Body of pancreas (tissue), 4 donors: Measurements from ENCODE around the gene WNT11. TPM values are rescaled to one million over a fixed set of nuclear protein-coding genes. Genes with fewer than 3 reads are reported as not detected.

Experiments used
- ATAC-seq: fragments of 150-250 bp; one replicate; pipeline ENCODE4 v1.9.1; 2016
- DNase-seq, 4 donors: peaks; one replicate each; pipeline ENCODE4 v3.0.0-alpha.2; 2019
- H3K27ac ChIP-seq, 4 donors: fragments of 200-600 bp; sonication (generic); 1 replicate in 3 of 4; 2 replicates in 1 of 4; pipeline versions ENCODE4 v1.5.1 to v1.6.1; 2016 to 2019; ENCODE audit warnings: mild to moderate bottlenecking in 1 of 4, mixed read lengths in 1 of 4, moderate library complexity in 1 of 4
- H3K27me3 ChIP-seq, 2 donors: fragments of 200-600 bp; sonication (generic); one replicate each; pipeline ENCODE4 v1.6.0; 2016; ENCODE audit warnings: mild to moderate bottlenecking in 1 of 2
- H3K36me3 ChIP-seq, 2 donors: fragments of 200-600 bp; sonication (generic); replicated peaks in 1 of 2; 2 replicates each; pipeline ENCODE4 v1.5.1; 2016; ENCODE audit warnings: low read depth in 2 of 2; ENCODE audit not compliant: insufficient read depth in 1 of 2
- H3K4me1 ChIP-seq: fragments of 200-600 bp; sonication (generic); one replicate; pipeline ENCODE4 v1.6.0; 2016
- H3K4me3 ChIP-seq, 2 donors: fragments of 200-600 bp; sonication (generic); 1 replicate in 1 of 2; 2 replicates in 1 of 2; pipeline ENCODE4 v1.5.1; 2016 to 2019
- H3K9me3 ChIP-seq, 3 donors: fragments of 200-600 bp; sonication (generic); 1 replicate in 2 of 3; 2 replicates in 1 of 3; pipeline ENCODE4 v1.5.1; 2016
- POLR2A ChIP-seq, 3 donors: fragments of 450-650 bp; IDR thresholded peaks; one replicate each; pipeline ENCODE4 v1.6.1; 2016; ENCODE audit warnings: antibody characterized with exemption in 3 of 3, mild to moderate bottlenecking in 2 of 3
- WGBS, 2 donors: methylation state at CpG; one replicate each; pipeline ENCODE4 v1.1.5; 2017; 5-methylcytosine and 5-hydroxymethylcytosine counted together
- intact Hi-C: fragments of 100-400 bp; cut with DNase I; formaldehyde crosslinking; loops from one replicate; pipeline ENCODE4 v1.15.1; 2023
- total RNA-seq, 2 donors: library from RNA; depleted of rRNA; stranded (reverse); fragments of >200 nt; gene quantifications; one replicate each; pipeline ENCODE4 v1.1.0, GENCODE V29; 2016
- TF ChIP-seq, protein P1 (sequence below), 7 experiments: fragments of 450-650 bp in 4 of 7; fragments of 200-600 bp in 3 of 7; sonication (generic) in 3 of 7; IDR thresholded peaks; one replicate each; pipeline ENCODE4 v1.5.1; 2016 to 2019; ENCODE audit warnings: antibody characterized with exemption in 7 of 7

The WNT11 gene
- total RNA-seq, 2 donors from 2014 or later, result 4.2 to 23.4 TPM

DNA sequence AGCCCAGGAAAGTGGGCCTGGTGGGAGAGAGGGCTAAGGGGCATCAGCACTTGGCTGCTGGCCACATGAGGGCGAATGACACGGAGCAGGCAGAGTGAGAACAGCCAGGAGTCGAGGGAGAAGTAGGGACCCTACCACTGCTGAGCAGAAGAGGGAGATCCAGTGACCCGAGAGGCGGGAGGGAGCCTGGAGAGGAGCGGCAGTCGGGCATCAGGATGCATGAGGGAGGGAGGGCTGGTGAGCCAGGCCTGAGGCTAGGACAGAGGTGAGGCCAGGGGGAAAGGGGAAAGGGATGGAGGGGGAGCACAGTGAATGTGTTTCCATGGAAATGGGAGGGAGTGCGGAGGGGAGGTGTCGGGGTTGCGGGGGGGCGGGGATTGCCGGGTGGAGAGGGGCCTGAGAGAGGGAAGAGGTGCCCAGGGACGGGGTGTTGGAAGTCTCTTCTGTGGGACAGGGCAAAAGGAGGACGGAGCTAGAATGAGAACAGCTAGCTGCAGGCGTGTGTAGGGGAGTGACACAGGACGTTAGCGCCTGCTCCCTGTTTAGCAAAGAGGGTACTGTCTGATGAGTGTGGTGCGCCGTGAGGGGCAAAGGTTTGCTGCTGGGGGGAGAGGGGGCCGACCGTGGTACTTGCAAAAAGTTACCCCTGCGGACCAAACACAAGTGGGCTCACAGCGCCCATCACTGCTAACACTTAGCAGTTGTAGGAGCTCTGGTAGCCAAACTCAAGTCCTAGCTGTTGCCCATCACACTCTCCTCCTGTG lies 37.1 kb upstream of the WNT11 start:
- no peaks in the 10 kb centered on the region for H3K4me1 ChIP-seq
- ATAC-seq (no peak), DNase-seq (no peak)
- no peaks in the 10 kb centered on the region for H3K27me3 ChIP-seq
- intact Hi-C loops, result no loop called here
- TF ChIP-seq, protein P1, sequence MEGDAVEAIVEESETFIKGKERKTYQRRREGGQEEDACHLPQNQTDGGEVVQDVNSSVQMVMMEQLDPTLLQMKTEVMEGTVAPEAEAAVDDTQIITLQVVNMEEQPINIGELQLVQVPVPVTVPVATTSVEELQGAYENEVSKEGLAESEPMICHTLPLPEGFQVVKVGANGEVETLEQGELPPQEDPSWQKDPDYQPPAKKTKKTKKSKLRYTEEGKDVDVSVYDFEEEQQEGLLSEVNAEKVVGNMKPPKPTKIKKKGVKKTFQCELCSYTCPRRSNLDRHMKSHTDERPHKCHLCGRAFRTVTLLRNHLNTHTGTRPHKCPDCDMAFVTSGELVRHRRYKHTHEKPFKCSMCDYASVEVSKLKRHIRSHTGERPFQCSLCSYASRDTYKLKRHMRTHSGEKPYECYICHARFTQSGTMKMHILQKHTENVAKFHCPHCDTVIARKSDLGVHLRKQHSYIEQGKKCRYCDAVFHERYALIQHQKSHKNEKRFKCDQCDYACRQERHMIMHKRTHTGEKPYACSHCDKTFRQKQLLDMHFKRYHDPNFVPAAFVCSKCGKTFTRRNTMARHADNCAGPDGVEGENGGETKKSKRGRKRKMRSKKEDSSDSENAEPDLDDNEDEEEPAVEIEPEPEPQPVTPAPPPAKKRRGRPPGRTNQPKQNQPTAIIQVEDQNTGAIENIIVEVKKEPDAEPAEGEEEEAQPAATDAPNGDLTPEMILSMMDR (IDR thresholded peaks at IDR 0.05), result no peak
- TF ChIP-seq POLR2A (IDR thresholded peaks at IDR 0.05), result no peak
- 56% methylated on average over 22 of the region's 23 CpGs for WGBS, 2 donors
- H3K9me3 ChIP-seq, result no peaks in the 10 kb centered on the region
- no peak overlapping the region for H3K27ac ChIP-seq
- H3K36me3 ChIP-seq, result no peaks in the 10 kb centered on the region
- no peak overlapping the region for H3K4me3 ChIP-seq

DNA sequence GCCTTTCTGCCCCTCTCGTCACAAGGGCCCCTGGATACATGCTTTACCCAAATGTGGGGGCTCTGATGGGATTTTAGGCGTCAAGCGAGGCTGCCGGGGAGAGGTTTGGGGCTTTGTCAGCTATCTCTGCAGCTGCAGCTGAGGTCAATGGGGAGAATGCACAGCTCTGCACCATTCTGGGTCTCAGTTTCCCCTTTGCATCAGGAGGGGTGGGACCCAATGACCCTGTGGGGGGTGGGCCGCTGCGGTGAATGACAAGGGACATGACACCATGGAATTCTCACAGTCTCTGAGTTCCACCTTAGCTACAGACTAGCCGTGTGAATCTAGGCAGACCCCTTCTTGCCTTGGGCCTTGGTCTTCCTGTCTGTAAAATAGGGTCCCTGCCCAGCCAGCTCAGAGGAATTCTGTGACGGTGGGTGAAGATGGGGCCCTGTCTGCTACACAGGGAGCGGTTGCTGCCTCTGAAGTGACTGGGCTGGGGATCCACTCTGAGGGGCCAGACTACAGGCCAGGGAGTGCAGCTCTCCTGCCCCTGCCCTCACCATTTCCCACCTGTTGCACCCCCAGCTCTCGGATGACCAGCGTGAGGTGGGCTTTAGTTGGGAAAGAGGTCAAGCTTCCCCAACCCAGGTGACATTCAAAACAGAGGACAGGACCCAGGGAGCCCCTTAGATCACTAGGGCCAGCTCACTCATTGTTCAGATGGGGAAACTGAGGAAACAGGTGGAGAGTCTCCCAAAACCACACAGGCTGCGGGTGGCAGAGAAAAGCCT lies 35.9 kb upstream of the WNT11 start:
- DNase-seq, result no peak
- TF ChIP-seq POLR2A (IDR thresholded peaks at IDR 0.05), result no peak
- TF ChIP-seq, protein P1 (IDR thresholded peaks at IDR 0.05), result no peak
- Histone ChIP-seq H3K4me1 (no peaks in the 10 kb centered on the region), H3K4me3 (no peak overlapping the region), H3K27ac (no peak overlapping the region), H3K27me3 (no peaks in the 10 kb centered on the region), H3K36me3 (no peaks in the 10 kb centered on the region), H3K9me3 (no peaks in the 10 kb centered on the region)
- ATAC-seq, result no peak
- 93 to 97% methylated on average over 9 to 12 of the region's 12 CpGs for WGBS, 2 donors
- intact Hi-C loops, result no loop called here

DNA sequence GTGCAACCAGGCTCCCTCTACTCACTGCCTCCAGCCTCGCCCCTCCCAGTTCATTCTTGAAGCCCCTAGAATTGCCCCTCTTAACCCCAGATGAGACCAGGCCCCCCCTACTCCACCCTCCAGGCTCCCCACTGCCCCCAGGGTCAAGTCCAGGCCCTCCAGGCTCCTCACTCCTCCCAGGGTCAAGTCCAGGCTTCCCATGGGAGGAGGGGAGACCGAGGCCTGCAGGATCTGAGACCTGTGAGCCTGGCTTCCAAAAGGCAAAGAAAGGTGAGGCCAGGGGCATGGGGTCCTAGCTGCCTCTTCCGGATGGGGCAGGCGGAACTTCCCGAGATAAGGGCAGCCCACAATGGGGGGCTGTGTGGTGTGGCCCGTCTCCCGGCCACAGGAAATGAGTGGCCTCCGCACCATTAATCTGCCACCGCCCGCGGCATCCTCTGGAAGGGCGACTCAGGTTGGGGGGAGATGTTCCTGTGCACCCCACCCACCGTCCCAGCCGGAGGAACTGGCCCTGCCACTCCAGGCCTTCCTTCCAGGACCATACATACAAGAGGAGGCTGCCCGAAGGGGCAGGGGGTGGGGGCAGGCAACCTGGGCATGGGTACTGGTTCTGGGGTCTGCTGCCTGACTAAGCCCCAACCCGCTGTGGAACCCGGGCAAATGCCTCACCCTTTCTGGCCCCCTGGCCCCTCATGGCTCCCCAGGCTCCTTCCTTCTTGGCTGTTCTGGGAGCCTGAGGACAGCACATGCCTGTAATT lies 35.1 kb upstream of the WNT11 start:
- intact Hi-C loops, result no loop called here
- no peaks in the 10 kb centered on the region for H3K9me3 ChIP-seq
- H3K36me3 ChIP-seq, result no peaks in the 10 kb centered on the region
- TF ChIP-seq, protein P1 (IDR thresholded peaks at IDR 0.05), result no peak
- TF ChIP-seq POLR2A (IDR thresholded peaks at IDR 0.05), result no peak
- no peak for DNase-seq
- no peaks in the 10 kb centered on the region for H3K27me3 ChIP-seq
- H3K4me3 ChIP-seq, result no peak overlapping the region
- peaks cover 3% of the 10 kb centered on the region for H3K4me1 ChIP-seq
- WGBS, 2 donors, result 69 to 85% methylated on average over 7 to 17 of the region's 17 CpGs
- no peak overlapping the region for H3K27ac ChIP-seq
- ATAC-seq, result no peak

DNA sequence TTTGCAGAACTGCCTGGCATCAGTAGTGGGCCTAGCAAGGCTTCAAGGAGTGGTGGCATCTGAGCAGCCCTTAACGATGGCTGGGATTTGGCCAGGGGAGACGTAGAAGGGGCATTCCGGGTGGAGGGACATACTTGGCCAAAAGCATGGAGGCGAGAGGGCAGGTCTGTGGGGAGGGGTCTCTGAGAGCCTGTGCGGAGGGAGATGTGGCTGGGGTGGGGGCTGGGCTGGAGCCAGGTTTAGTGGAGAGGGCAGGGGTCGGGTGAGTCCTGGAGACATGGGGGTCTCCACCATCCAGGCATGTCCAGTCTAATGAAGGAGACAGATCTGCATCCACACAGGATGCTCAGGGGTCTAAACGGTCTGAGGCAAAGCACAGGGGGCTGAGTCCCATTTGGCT lies 34.4 kb upstream of the WNT11 start:
- H3K4me3 ChIP-seq, result no peak overlapping the region
- ATAC-seq, result no peak
- WGBS, 2 donors, result 87 to 89% methylated on average over 6 to 7 of the region's 7 CpGs
- intact Hi-C loops, result no loop called here
- no peak for DNase-seq
- no peak overlapping the region for H3K27ac ChIP-seq
- H3K36me3 ChIP-seq, result no peaks in the 10 kb centered on the region
- TF ChIP-seq, protein P1 (IDR thresholded peaks at IDR 0.05), result no peak
- no peak for TF ChIP-seq POLR2A (IDR thresholded peaks at IDR 0.05)
- H3K27me3 ChIP-seq, result no peaks in the 10 kb centered on the region
- no peaks in the 10 kb centered on the region for H3K9me3 ChIP-seq
- peaks cover 3% of the 10 kb centered on the region for H3K4me1 ChIP-seq
